Ovary (tissue), 3 donors: ENCODE data around the gene RANBP17.

ENCODE experiments used
- POLR2A ChIP-seq: fragments of 450-650 bp; IDR thresholded peaks from one replicate; pipeline ENCODE4 v1.6.1; 2017; ENCODE audit warnings: antibody characterized with exemption, mild to moderate bottlenecking, moderate library complexity
- TF ChIP-seq, protein P1 (sequence below), 3 donors: fragments of 450-650 bp in 2 of 3; fragments of 200-600 bp in 1 of 3; IDR thresholded peaks; one replicate each; pipeline versions ENCODE4 v1.5.1 to v1.8.0; 2016 to 2022; ENCODE audit warnings: antibody characterized with exemption in 3 of 3, mild to moderate bottlenecking in 1 of 3
- donor health status: DM: no; HTN: no; CAD: no.

DNA sequence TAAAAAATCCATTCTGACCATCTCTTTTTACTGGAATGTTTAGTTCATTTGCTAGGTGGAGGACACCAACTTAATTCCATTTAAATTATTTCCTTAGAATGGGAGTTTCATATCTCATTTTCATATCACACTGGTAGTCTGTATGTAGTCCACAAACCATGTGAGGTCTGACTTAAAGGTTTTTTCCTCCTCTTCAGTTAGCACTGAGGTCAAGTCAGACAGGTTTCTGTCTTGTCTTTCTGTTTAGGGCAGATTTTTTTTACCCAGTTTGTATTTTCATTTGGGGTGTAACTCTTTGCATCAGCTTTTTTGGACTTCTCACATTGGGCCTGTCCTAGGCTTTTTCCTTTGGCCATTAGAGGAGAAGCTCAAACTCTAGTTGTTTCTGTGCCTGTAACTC is 75.3 kb downstream of the RANBP17 start:
- TF ChIP-seq POLR2A: no peak
- TF ChIP-seq, protein P1, sequence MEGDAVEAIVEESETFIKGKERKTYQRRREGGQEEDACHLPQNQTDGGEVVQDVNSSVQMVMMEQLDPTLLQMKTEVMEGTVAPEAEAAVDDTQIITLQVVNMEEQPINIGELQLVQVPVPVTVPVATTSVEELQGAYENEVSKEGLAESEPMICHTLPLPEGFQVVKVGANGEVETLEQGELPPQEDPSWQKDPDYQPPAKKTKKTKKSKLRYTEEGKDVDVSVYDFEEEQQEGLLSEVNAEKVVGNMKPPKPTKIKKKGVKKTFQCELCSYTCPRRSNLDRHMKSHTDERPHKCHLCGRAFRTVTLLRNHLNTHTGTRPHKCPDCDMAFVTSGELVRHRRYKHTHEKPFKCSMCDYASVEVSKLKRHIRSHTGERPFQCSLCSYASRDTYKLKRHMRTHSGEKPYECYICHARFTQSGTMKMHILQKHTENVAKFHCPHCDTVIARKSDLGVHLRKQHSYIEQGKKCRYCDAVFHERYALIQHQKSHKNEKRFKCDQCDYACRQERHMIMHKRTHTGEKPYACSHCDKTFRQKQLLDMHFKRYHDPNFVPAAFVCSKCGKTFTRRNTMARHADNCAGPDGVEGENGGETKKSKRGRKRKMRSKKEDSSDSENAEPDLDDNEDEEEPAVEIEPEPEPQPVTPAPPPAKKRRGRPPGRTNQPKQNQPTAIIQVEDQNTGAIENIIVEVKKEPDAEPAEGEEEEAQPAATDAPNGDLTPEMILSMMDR (IDR thresholded peaks at IDR 0.05): no peak
